Measurements from ENCODE around the gene ACSS2.
"Not testable (repeated sequence)": the region's sequence is repeated elsewhere in the genome, so short reads cannot be mapped to it uniquely, and the experiment has no call there.

The ACSS2 gene

GRCh38 chr20:34895465-34895864 lies 19.1 kb downstream of the ACSS2 start:
- no peaks in the 10 kb centered on the region for H3K27me3 Mint-ChIP-seq (ENCODE audit: low read depth, poor library complexity)
- H3K36me3 Mint-ChIP-seq (ENCODE audit: low read depth), result peaks cover 17% of the 10 kb centered on the region
- H3K4me1 Mint-ChIP-seq, result no peaks in the 10 kb centered on the region
- H3K4me3 Mint-ChIP-seq, result no peak overlapping the region
- TF ChIP-seq, protein P1, sequence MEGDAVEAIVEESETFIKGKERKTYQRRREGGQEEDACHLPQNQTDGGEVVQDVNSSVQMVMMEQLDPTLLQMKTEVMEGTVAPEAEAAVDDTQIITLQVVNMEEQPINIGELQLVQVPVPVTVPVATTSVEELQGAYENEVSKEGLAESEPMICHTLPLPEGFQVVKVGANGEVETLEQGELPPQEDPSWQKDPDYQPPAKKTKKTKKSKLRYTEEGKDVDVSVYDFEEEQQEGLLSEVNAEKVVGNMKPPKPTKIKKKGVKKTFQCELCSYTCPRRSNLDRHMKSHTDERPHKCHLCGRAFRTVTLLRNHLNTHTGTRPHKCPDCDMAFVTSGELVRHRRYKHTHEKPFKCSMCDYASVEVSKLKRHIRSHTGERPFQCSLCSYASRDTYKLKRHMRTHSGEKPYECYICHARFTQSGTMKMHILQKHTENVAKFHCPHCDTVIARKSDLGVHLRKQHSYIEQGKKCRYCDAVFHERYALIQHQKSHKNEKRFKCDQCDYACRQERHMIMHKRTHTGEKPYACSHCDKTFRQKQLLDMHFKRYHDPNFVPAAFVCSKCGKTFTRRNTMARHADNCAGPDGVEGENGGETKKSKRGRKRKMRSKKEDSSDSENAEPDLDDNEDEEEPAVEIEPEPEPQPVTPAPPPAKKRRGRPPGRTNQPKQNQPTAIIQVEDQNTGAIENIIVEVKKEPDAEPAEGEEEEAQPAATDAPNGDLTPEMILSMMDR (IDR thresholded peaks at IDR 0.05), result no peak
- H3K27ac Mint-ChIP-seq, result no peak overlapping the region
- peaks cover 13% of the 10 kb centered on the region for H3K9me3 Mint-ChIP-seq
- DNase-seq, result no peak

DNA sequence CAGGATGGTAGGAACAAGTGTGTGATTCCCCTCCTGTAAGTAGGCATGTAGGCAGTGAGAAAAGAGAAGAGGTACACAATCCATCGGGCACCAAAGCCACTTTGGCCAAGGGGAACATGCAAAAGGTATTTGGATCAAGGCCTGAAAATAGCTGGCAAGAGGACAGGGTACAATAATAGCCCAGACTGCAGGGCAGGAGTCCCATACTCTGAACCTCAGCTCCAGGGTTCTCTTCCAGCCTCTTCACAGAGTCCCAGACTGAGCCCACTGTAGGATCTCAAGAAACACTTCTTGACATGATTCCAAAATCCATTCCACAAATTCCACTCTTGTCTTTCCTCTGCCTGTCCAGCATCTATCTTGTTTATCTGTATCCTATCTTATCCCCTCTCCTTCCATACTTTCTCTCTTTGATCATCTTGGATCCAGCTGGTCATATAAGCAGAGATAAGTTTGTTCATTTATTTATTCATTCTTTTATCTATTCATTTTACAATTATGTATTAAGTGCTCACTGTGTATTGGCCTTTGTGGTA lies 19.7 kb downstream of the ACSS2 start:
- Mint-ChIP-seq H3K9me3 (peaks cover 13% of the 10 kb centered on the region), H3K4me1 (no peaks in the 10 kb centered on the region), H3K27me3 (ENCODE audit: low read depth, poor library complexity) (no peaks in the 10 kb centered on the region), H3K27ac (no peak overlapping the region), H3K4me3 (no peak overlapping the region), H3K36me3 (ENCODE audit: low read depth) (peaks cover 24% of the 10 kb centered on the region)
- TF ChIP-seq, protein P1 (IDR thresholded peaks at IDR 0.05), result no peak
- no peak for DNase-seq

GRCh38 chr20:34898129-34898528 lies 21.7 kb downstream of the ACSS2 start:
- DNase-seq; H3K4me3 Mint-ChIP-seq; H3K27me3 Mint-ChIP-seq (ENCODE audit: low read depth, poor library complexity); H3K4me1 Mint-ChIP-seq; H3K27ac Mint-ChIP-seq: not testable (repeated sequence)
- H3K36me3 Mint-ChIP-seq (ENCODE audit: low read depth), result peaks cover 26% of the 10 kb centered on the region
- H3K9me3 Mint-ChIP-seq, result peaks cover 13% of the 10 kb centered on the region

DNA sequence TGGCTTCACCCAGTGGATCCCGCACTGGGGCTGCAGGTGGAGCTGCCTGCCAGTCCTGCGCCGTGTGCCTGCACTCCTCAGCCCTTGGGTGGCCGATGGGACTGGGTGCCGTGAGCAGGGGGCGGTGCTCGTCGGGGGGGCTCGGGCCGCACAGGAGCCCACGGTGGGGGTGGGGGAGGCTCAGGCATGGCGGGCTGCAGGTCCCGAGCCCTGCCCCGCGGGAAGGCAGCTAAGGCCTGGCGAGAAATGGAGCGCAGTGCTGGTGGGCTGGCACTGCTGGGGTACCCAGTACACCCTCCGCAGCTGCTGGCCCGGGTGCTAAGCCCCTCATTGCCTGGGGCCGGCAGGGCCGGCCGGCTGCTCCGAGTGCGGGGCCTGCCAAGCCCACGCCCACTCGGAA lies 22.3 kb downstream of the ACSS2 start:
- H3K4me3 Mint-ChIP-seq; H3K27ac Mint-ChIP-seq; H3K27me3 Mint-ChIP-seq (ENCODE audit: low read depth, poor library complexity); DNase-seq; H3K4me1 Mint-ChIP-seq: not testable (repeated sequence)
- peaks cover 13% of the 10 kb centered on the region for H3K9me3 Mint-ChIP-seq
- H3K36me3 Mint-ChIP-seq (ENCODE audit: low read depth), result peaks cover 26% of the 10 kb centered on the region

- no peaks in the 10 kb centered on the region for H3K4me1 Mint-ChIP-seq
- H3K36me3 Mint-ChIP-seq (ENCODE audit: low read depth), result peaks cover 17% of the 10 kb centered on the region
- DNase-seq, result no peak
- TF ChIP-seq, protein P1 (IDR thresholded peaks at IDR 0.05), result no peak
- no peaks in the 10 kb centered on the region for H3K27me3 Mint-ChIP-seq (ENCODE audit: low read depth, poor library complexity)
- H3K4me3 Mint-ChIP-seq, result no peak overlapping the region
- H3K9me3 Mint-ChIP-seq, result peaks cover 5% of the 10 kb centered on the region
- no peak overlapping the region for H3K27ac Mint-ChIP-seq
Observed at GRCh38 chr20:34904202-34904621, 27.8 kb downstream of the ACSS2 start.

- H3K36me3 Mint-ChIP-seq (ENCODE audit: low read depth), result peaks cover 13% of the 10 kb centered on the region
- H3K4me3 Mint-ChIP-seq, result no peak overlapping the region
- H3K9me3 Mint-ChIP-seq, result no peaks in the 10 kb centered on the region
- H3K4me1 Mint-ChIP-seq, result no peaks in the 10 kb centered on the region
- H3K27ac Mint-ChIP-seq, result peak overlapping the region; percentile 81
- DNase-seq, result no peak
- TF ChIP-seq, protein P1 (IDR thresholded peaks at IDR 0.05), result no peak
- H3K27me3 Mint-ChIP-seq (ENCODE audit: low read depth, poor library complexity), result no peaks in the 10 kb centered on the region
Observed at GRCh38 chr20:34907616-34908469, 31.4 kb downstream of the ACSS2 start.

- no peak overlapping the region for H3K27ac Mint-ChIP-seq
- no peaks in the 10 kb centered on the region for H3K9me3 Mint-ChIP-seq
- H3K4me1 Mint-ChIP-seq, result no peaks in the 10 kb centered on the region
Observed at GRCh38 chr20:34915131-34915530, 38.7 kb downstream of the ACSS2 start.

More at GRCh38 chr20:34915131-34915530, 38.7 kb downstream of the ACSS2 start:
- DNase-seq, result no peak
- Mint-ChIP-seq H3K4me3 (no peak overlapping the region), H3K36me3 (ENCODE audit: low read depth) (peaks cover 10% of the 10 kb centered on the region), H3K27me3 (ENCODE audit: low read depth, poor library complexity) (no peaks in the 10 kb centered on the region)
- TF ChIP-seq, protein P1 (IDR thresholded peaks at IDR 0.05), result no peak
